Adrenal gland (tissue), 19 donors: ENCODE measurements around the gene OR4C13. TPM values are rescaled to one million over a fixed set of nuclear protein-coding genes. Genes with fewer than 3 reads are reported as not detected.
"Not testable (repeated sequence)": the region's sequence is repeated elsewhere in the genome, so short reads cannot be mapped to it uniquely, and the experiment has no call there.

Source experiments
- DNase-seq, 7 donors: peaks; one replicate each; pipeline ENCODE4 v3.0.0-alpha.2; 2019 to 2020
- H3K27ac ChIP-seq, 5 donors: fragments of 200-600 bp; sonication (generic) in 4 of 5; 1 replicate in 3 of 5; 2 replicates in 2 of 5; pipeline versions ENCODE4 v1.5.1 to v1.8.0; 2016 to 2020; ENCODE audit warnings: mild to moderate bottlenecking in 1 of 5
- H3K27me3 ChIP-seq: fragments of 200-600 bp; 2 replicates; pipeline ENCODE4 v1.8.0; 2021
- H3K36me3 ChIP-seq, 2 donors: fragments of 200-600 bp; replicated peaks in 1 of 2; 1 replicate in 1 of 2; 2 replicates in 1 of 2; pipeline versions ENCODE4 v1.5.1 to v1.8.0; 2018 to 2022
- H3K4me1 ChIP-seq, 2 donors: fragments of 200-600 bp; replicated peaks in 1 of 2; 1 replicate in 1 of 2; 2 replicates in 1 of 2; pipeline versions ENCODE4 v1.5.1 to v1.8.0; 2018 to 2021
- H3K4me3 ChIP-seq, 4 donors: fragments of 200-600 bp; sonication (generic) in 3 of 4; one replicate each; pipeline ENCODE4 v1.5.1; 2016 to 2018
- H3K9me3 ChIP-seq, 3 donors: fragments of 200-600 bp; sonication (generic) in 1 of 3; replicated peaks in 1 of 3; 1 replicate in 2 of 3; 2 replicates in 1 of 3; pipeline versions ENCODE4 v1.5.1 to v1.8.0; 2016 to 2021
- CTCF ChIP-seq, 6 experiments: fragments of 450-650 bp in 4 of 6; fragments of 200-600 bp in 2 of 6; sonication (generic) in 1 of 6; IDR thresholded peaks; 1 replicate in 5 of 6; 2 replicates in 1 of 6; pipeline versions ENCODE4 v1.5.1 to v1.8.0; 2016 to 2021; ENCODE audit warnings: antibody characterized with exemption in 6 of 6, mild to moderate bottlenecking in 2 of 6, moderate library complexity in 1 of 6
- POLR2A ChIP-seq, 2 donors: fragments of 450-650 bp; IDR thresholded peaks; one replicate each; pipeline ENCODE4 v1.6.1; 2017; ENCODE audit warnings: antibody characterized with exemption in 2 of 2, mild to moderate bottlenecking in 2 of 2, moderate library complexity in 1 of 2
- WGBS, 4 donors: extraction: QIAGEN DNeasy Blood & Tissue Kit in 2 of 4; methylation state at CpG; one replicate each; pipeline versions ENCODE4 v1.1.5 to v1.1.7; 2013 to 2017; 5-methylcytosine and 5-hydroxymethylcytosine counted together
- intact Hi-C, 2 donors: fragments of 100-400 bp; cut with DNase I; formaldehyde crosslinking; loops; one replicate each; pipeline versions ENCODE4 v1.14.1 to v1.15.0; 2022 to 2023
- long read RNA-seq, 10 donors: library from polyadenylated mRNA in 3 of 10; unstranded in 2 of 10; stranded (forward) in 1 of 10; transcript quantifications; one replicate each; pipeline ENCODE4 v2.0.0 and lab custom pipeline, GENCODE V29; 2021 to 2026
- polyA plus RNA-seq, 3 donors: library from polyadenylated mRNA; stranded (reverse); fragments of 200-250 nt in 2 of 3; fragments of 350-450 nt in 1 of 3; fragmentation: Illumina TruSeq in 1 of 3; extraction: RNeasy Lipid Tissue Mini Kit (QIAGEN cat#74804) in 1 of 3; gene quantifications; one replicate each; pipeline ENCODE4 v1.2.3, GENCODE V29; 2013 to 2014
- total RNA-seq, 9 donors: library from RNA; depleted of rRNA in 4 of 9; stranded (reverse); fragments of >200 nt in 4 of 9; fragments of 120-200 nt in 1 of 9; fragmentation: NEBNext Ultra II Directional in 1 of 9; extraction: Animal tissue kit (Norgen Biotek cat#: 25700) in 1 of 9; gene quantifications; one replicate each; pipeline versions ENCODE4 v1.1.0 to v1.2.4, GENCODE V29; 2013 to 2023
- donor health status: healthy with polysubstance abuse.
- donor health status: Bipolar disorder and iron deficiency.
- donor health status: DM: yes; HTN: yes; CAD: no.
- donor health status: DM: no; HTN: no; CAD: no.
- donor health status: DM: no; HTN: no; CAD: no.
- donor health status: DM: yes; HTN: yes; CAD: no.

The OR4C13 gene
- not detected for total RNA-seq
- polyA plus RNA-seq: not detected
- long read RNA-seq, donor 1: 0 reads
- long read RNA-seq, donor 2: 0 reads
- long read RNA-seq, donor 3: 0 reads
- long read RNA-seq, donor 4: 0 reads
- long read RNA-seq, donor 5: 0 reads
- long read RNA-seq, donor 6: 0 reads
- long read RNA-seq, donor 7: 0 reads
- long read RNA-seq, donor 8: 0 reads
- long read RNA-seq, donor 9: 0 reads
- long read RNA-seq, donor 10, partial matches to known transcripts: 0 of 1 reads
- long read RNA-seq, donor 10, other reads (novel, unspliced or antisense): 0 of 1 reads

DNA sequence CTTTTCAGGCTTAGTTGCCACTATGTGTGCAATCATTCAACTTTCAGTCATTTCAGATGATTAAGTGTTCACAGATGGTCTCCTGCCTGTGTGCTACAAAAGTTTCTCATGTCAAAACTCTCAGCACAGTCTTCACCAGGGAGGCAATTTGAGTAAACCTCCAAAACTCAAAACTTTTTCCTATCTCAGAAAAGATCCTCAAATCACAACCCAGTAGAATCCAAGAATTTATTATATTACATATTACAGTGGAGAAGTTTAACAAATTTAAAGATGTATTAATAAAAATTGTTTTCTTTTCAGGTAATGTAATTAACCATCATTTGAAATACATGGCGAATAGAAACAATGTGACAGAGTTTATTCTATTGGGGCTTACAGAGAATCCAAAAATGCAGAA, at the start of gene OR4C13:
Gene OR4C13, plus strand, starts transcription at position 301 of the 400 bp plus-strand sequence. Its CDS starts 32 bp downstream, at position 333.
- WGBS, 4 donors: 57 to 85% (median 67%) methylated on average over 1 of the region's 1 CpG
- TF ChIP-seq POLR2A (IDR thresholded peaks at IDR 0.05) (no peak), CTCF (IDR thresholded peaks at IDR 0.05) (no peak)
- intact Hi-C loops: no loop called here

GRCh38 chr11:49911516-49911915, 40.7 kb upstream of the OR4C13 start:
- H3K9me3 ChIP-seq, H3K27me3 ChIP-seq, H3K4me3 ChIP-seq, H3K36me3 ChIP-seq, intact Hi-C loops, H3K4me1 ChIP-seq, DNase-seq, H3K27ac ChIP-seq: not testable (repeated sequence)
- WGBS, 4 donors: 75 to 84% (median 79%) methylated on average over 6 to 13 of the region's 13 CpGs

More for the DNA sequence above, at the start of gene OR4C13:
- Histone ChIP-seq H3K4me1 (no peaks in the 10 kb centered on the region), H3K27me3 (no peaks in the 10 kb centered on the region), H3K27ac (no peak within 1 kb of the TSS), H3K9me3 (no peaks in the 10 kb centered on the region), H3K4me3 (no peak within 1 kb of the TSS), H3K36me3 (no peaks in the 10 kb centered on the region)
- DNase-seq: no peak

DNA sequence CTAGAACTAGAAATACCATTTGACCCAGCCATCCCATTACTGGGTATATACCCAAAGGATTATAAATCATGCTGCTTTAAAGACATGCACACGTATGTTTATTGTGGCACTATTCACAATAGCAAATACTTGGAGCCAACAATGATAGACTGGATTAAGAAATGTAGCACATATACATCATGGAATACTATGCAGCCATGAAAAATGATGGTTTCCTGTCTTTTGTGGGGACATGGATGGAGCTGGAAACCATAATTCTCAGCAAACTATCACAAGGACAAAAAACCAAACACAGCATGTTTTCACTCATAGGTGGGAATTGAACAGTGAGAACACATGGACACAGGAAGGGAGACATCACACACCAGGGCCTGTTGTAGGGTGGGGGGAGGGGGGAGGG, 3.5 kb upstream of the OR4C13 start:
- WGBS, 4 donors: 47 to 69% (median 61%) methylated on average over 1 of the region's 1 CpG
- not testable (repeated sequence) for H3K4me1 ChIP-seq

GRCh38 chr11:49973439-49973838, 21.2 kb downstream of the OR4C13 start:
- H3K36me3 ChIP-seq, DNase-seq, H3K4me1 ChIP-seq, H3K9me3 ChIP-seq, H3K4me3 ChIP-seq, intact Hi-C loops, H3K27me3 ChIP-seq, H3K27ac ChIP-seq: not testable (repeated sequence)
- WGBS, 4 donors: 79 to 86% (median 80%) methylated on average over 4 of the region's 4 CpGs

More for the DNA sequence above, 3.5 kb upstream of the OR4C13 start:
- H3K9me3 ChIP-seq, H3K36me3 ChIP-seq, H3K4me3 ChIP-seq, DNase-seq, H3K27ac ChIP-seq, H3K27me3 ChIP-seq, intact Hi-C loops: not testable (repeated sequence)

DNA sequence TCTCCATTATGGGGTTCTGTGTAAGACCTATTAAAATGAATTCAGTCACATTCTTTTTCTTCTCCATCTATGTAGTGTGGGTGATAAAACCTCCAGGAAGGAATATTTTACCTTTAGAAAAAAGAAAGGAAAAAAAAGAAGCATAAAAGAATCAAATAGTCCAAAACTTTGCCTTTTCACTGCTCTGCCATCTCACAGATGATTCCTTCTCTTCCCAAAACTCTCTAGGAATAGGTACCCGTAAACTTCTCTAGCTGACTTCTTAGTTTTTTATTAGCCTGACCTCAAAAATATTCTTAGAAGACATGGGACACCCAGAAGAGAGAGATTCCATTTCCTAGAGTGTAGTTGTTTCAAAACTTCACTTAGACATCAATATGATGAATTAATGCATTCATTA, 30.2 kb downstream of the OR4C13 start, which contains the start of gene OR4C12:
Gene OR4C12, minus strand, starts transcription at position 101 of the 400 bp plus-strand sequence. Its CDS starts 34 bp downstream, at position 67.
- H3K4me1 ChIP-seq, H3K9me3 ChIP-seq, intact Hi-C loops, H3K27ac ChIP-seq, H3K36me3 ChIP-seq, H3K27me3 ChIP-seq, H3K4me3 ChIP-seq, DNase-seq: not testable (repeated sequence)
- WGBS, 4 donors: 24 to 41% (median 35%) methylated on average over 1 of the region's 1 CpG

GRCh38 chr11:49995565-49995964, 43.4 kb downstream of the OR4C13 start:
- Histone ChIP-seq H3K27ac (no peak overlapping the region), H3K4me3 (no peak overlapping the region), H3K36me3 (no peaks in the 10 kb centered on the region), H3K9me3 (no peaks in the 10 kb centered on the region), H3K27me3 (no peaks in the 10 kb centered on the region), H3K4me1 (no peaks in the 10 kb centered on the region)
- 34 to 48% (median 40%) methylated on average over 6 of the region's 6 CpGs for WGBS, 4 donors
- intact Hi-C loops: no loop called here
- DNase-seq: peak; percentile 41 to 78 (median 62)
- TF ChIP-seq POLR2A (IDR thresholded peaks at IDR 0.05): no peak
- TF ChIP-seq CTCF (IDR thresholded peaks at IDR 0.05): peak; percentile 40 to 57 (median 48)

Other genes with a start within 250 kb of the OR4C13 start
- gene OR4C12, start 30.1 kb downstream of the OR4C13 start, total RNA-seq: not detected
- not detected for gene OR4C12, start 30.1 kb downstream of the OR4C13 start, polyA plus RNA-seq
- gene OR4C45, start 80.5 kb downstream of the OR4C13 start, total RNA-seq: not detected
- gene OR4C45, start 80.5 kb downstream of the OR4C13 start, polyA plus RNA-seq: not detected